HepG2 (cell line): ENCODE measurements around the gene TPM2. TPM values are rescaled to one million over a fixed set of nuclear protein-coding genes. Genes with fewer than 3 reads are reported as not detected.

Experiments
- ATF7 ChIP-seq, 2 experiments: fragments of 450-650 bp in 1 of 2; sonication (generic) in 1 of 2; formaldehyde crosslinking in 1 of 2; IDR thresholded peaks; 2 replicates each; pipeline versions ENCODE4 v1.4.0 to v1.6.1; 2016 to 2020; ENCODE audit warnings: antibody characterized with exemption in 1 of 2, mild to moderate bottlenecking in 1 of 2, missing genetic modification reagents in 1 of 2
- GZF1 ChIP-seq: sonication (generic); formaldehyde crosslinking; IDR thresholded peaks from 2 replicates; pipeline ENCODE4 v1.5.1; 2020; ENCODE audit warnings: mild to moderate bottlenecking, missing genetic modification reagents
- HDAC1 ChIP-seq: sonication (generic); formaldehyde crosslinking; IDR thresholded peaks from 2 replicates; pipeline ENCODE4 v1.5.1; 2020; ENCODE audit warnings: mild to moderate bottlenecking, missing genetic modification reagents
- LCORL ChIP-seq, 2 experiments: fragments of 450-650 bp in 1 of 2; sonication (generic) in 1 of 2; formaldehyde crosslinking in 1 of 2; IDR thresholded peaks; 2 replicates each; pipeline versions ENCODE4 v1.5.0 to v1.6.1; 2017 to 2020; ENCODE audit warnings: antibody characterized with exemption in 1 of 2, missing genetic modification reagents in 1 of 2
- REPIN1 ChIP-seq: sonication (generic); formaldehyde crosslinking; IDR thresholded peaks from 2 replicates; pipeline ENCODE4 v1.8.0; 2022; ENCODE audit warnings: missing genetic modification reagents, low read depth, mild to moderate bottlenecking, borderline replicate concordance
- SCMH1 ChIP-seq: sonication (generic); formaldehyde crosslinking; IDR thresholded peaks from 2 replicates; pipeline ENCODE4 v1.9.0; 2021; ENCODE audit warnings: missing genetic modification reagents, mild to moderate bottlenecking, borderline replicate concordance
- SOX5 ChIP-seq: IDR thresholded peaks from 2 replicates; pipeline ENCODE4 v1.6.1; 2016; ENCODE audit warnings: borderline replicate concordance
- SOX6 ChIP-seq, 2 experiments: fragments of 450-650 bp in 1 of 2; sonication (generic) in 1 of 2; formaldehyde crosslinking in 1 of 2; IDR thresholded peaks; 2 replicates each; pipeline versions ENCODE4 v1.4.0 to v1.6.1; 2017 to 2020; ENCODE audit warnings: antibody characterized with exemption in 1 of 2, mild to moderate bottlenecking in 1 of 2, missing genetic modification reagents in 1 of 2
- ZFP1 ChIP-seq: IDR thresholded peaks from 2 replicates; pipeline ENCODE4 v1.6.1; 2016
- ZNF749 ChIP-seq: sonication (generic); formaldehyde crosslinking; IDR thresholded peaks from 2 replicates; pipeline ENCODE4 v1.8.0; 2022; ENCODE audit warnings: mild to moderate bottlenecking, missing genetic modification reagents, moderate library complexity, borderline replicate concordance
- polyA plus RNA-seq, 8 experiments: library from polyadenylated mRNA; depleted of rRNA in 3 of 8; stranded (reverse) in 7 of 8; unstranded in 1 of 8; fragments of >200 nt; fragmentation: Illumina TruSeq in 4 of 8; extraction: Trizol in 4 of 8; gene quantifications; 2 replicates each; pipeline versions ENCODE4 v1.2.1 to v1.2.3, GENCODE V29; 2011 to 2016; ENCODE audit warnings: low read depth in 4 of 8, missing spikeins in 1 of 8, mixed read lengths in 1 of 8; ENCODE audit not compliant: insufficient read depth in 1 of 8
- total RNA-seq, 5 experiments: library from RNA; depleted of rRNA; stranded (reverse); fragments of >200 nt; fragmentation: Illumina TruSeq; extraction: Trizol; gene quantifications; 2 replicates each; pipeline ENCODE4 v1.2.3, GENCODE V29; 2016; ENCODE audit warnings: low read depth in 1 of 5
- TF ChIP-seq, protein P1 (sequence below): sonication (generic); formaldehyde crosslinking; IDR thresholded peaks from 2 replicates; pipeline ENCODE4 v1.4.0; 2020; ENCODE audit warnings: missing genetic modification reagents
- TF ChIP-seq, protein P2 (sequence below): sonication (generic); formaldehyde crosslinking; conservative IDR thresholded peaks from 2 replicates; pipeline ENCODE4 v1.4.0; 2020; ENCODE audit warnings: mild to moderate bottlenecking, missing genetic modification reagents, moderate library complexity
- TF ChIP-seq, protein P3 (sequence below): sonication (generic); formaldehyde crosslinking; IDR thresholded peaks from 2 replicates; pipeline ENCODE4 v1.8.1; 2023; ENCODE audit warnings: mild to moderate bottlenecking, missing genetic modification reagents
- TF ChIP-seq, protein P4 (sequence below): sonication (generic); formaldehyde crosslinking; IDR thresholded peaks from 2 replicates; pipeline ENCODE4 v1.5.0; 2020; ENCODE audit warnings: missing genetic modification reagents
- TF ChIP-seq, protein P5 (sequence below): sonication (generic); formaldehyde crosslinking; IDR thresholded peaks from 2 replicates; pipeline ENCODE4 v1.5.0; 2020; ENCODE audit warnings: missing genetic modification reagents
- TF ChIP-seq, protein P6 (sequence below): sonication (generic); formaldehyde crosslinking; IDR thresholded peaks from 2 replicates; pipeline ENCODE4 v1.5.0; 2020; ENCODE audit warnings: mild to moderate bottlenecking, missing genetic modification reagents, moderate library complexity

Gene TPM2
- total and polyA plus RNA-seq, 2 of the 13 experiments (the other 11 are each of a cell fraction or from before 2014, with no cell fraction given): 3.1 to 10.7 TPM

DNA sequence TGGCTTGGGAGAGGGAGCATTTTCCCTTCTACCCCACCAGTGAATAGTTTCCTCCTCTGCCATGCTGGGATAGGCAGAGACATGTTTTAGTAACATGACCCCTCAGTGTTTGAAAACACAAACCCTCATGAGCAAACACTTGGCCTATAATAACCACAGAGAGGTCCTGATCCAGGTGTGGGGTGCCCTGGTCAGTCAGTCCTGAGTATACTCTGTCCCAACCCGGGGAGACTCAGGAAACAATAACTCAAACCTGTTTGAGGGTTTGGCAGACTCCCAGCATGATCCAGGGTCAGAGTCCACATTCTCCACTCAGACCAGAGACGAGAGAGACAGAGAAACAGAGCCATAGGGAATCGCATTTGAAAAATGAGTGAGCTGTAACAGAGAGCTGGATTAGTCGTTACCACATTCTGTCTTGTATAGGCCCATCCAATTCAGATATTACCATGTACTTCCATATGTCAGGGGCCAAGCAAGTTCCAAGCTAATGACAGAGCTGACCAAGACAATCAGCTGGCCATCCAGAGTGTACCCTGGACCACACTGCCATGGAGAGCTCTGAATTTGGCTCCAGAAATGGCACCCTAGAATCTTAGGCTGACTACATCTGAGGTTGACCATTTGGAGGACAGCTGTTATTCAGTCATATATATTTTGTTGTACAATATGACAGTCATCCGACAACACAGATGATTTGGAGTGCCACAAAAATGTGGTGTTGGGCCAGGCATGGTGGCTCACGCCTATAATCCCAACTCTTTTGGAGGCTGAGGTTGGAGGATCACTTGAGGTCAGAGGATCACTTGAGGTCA, 20.2 kb downstream of the TPM2 start (continued):
- TF ChIP-seq, protein P1, sequence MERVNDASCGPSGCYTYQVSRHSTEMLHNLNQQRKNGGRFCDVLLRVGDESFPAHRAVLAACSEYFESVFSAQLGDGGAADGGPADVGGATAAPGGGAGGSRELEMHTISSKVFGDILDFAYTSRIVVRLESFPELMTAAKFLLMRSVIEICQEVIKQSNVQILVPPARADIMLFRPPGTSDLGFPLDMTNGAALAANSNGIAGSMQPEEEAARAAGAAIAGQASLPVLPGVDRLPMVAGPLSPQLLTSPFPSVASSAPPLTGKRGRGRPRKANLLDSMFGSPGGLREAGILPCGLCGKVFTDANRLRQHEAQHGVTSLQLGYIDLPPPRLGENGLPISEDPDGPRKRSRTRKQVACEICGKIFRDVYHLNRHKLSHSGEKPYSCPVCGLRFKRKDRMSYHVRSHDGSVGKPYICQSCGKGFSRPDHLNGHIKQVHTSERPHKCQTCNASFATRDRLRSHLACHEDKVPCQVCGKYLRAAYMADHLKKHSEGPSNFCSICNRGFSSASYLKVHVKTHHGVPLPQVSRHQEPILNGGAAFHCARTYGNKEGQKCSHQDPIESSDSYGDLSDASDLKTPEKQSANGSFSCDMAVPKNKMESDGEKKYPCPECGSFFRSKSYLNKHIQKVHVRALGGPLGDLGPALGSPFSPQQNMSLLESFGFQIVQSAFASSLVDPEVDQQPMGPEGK (CRISPR knock-in tag): peak; percentile 42; the same call in 1 of the 2 replicates
- TF ChIP-seq ZNF749 (CRISPR knock-in tag): peak; percentile 53; the same call in 1 of the 2 replicates
- no peak for TF ChIP-seq SCMH1
- peak; percentile 72; the same call in 1 of the 2 replicates for TF ChIP-seq ZFP1
- TF ChIP-seq GZF1 (CRISPR knock-in tag): peak; percentile 99
- TF ChIP-seq ATF7 (IDR thresholded peaks at IDR 0.05): no peak
- no peak for TF ChIP-seq ATF7 (CRISPR knock-in tag; IDR thresholded peaks at IDR 0.05)
- no peak for TF ChIP-seq LCORL (IDR thresholded peaks at IDR 0.05)
- TF ChIP-seq LCORL (CRISPR knock-in tag; IDR thresholded peaks at IDR 0.05): peak; percentile 89
- TF ChIP-seq, protein P2, sequence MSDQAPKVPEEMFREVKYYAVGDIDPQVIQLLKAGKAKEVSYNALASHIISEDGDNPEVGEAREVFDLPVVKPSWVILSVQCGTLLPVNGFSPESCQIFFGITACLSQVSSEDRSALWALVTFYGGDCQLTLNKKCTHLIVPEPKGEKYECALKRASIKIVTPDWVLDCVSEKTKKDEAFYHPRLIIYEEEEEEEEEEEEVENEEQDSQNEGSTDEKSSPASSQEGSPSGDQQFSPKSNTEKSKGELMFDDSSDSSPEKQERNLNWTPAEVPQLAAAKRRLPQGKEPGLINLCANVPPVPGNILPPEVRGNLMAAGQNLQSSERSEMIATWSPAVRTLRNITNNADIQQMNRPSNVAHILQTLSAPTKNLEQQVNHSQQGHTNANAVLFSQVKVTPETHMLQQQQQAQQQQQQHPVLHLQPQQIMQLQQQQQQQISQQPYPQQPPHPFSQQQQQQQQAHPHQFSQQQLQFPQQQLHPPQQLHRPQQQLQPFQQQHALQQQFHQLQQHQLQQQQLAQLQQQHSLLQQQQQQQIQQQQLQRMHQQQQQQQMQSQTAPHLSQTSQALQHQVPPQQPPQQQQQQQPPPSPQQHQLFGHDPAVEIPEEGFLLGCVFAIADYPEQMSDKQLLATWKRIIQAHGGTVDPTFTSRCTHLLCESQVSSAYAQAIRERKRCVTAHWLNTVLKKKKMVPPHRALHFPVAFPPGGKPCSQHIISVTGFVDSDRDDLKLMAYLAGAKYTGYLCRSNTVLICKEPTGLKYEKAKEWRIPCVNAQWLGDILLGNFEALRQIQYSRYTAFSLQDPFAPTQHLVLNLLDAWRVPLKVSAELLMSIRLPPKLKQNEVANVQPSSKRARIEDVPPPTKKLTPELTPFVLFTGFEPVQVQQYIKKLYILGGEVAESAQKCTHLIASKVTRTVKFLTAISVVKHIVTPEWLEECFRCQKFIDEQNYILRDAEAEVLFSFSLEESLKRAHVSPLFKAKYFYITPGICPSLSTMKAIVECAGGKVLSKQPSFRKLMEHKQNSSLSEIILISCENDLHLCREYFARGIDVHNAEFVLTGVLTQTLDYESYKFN (CRISPR knock-in tag): peak; percentile 85
- TF ChIP-seq SOX5 (CRISPR knock-in tag): peak; percentile 82
- TF ChIP-seq, protein P3, sequence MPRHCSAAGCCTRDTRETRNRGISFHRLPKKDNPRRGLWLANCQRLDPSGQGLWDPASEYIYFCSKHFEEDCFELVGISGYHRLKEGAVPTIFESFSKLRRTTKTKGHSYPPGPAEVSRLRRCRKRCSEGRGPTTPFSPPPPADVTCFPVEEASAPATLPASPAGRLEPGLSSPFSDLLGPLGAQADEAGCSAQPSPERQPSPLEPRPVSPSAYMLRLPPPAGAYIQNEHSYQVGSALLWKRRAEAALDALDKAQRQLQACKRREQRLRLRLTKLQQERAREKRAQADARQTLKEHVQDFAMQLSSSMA: no peak
- TF ChIP-seq, protein P4, sequence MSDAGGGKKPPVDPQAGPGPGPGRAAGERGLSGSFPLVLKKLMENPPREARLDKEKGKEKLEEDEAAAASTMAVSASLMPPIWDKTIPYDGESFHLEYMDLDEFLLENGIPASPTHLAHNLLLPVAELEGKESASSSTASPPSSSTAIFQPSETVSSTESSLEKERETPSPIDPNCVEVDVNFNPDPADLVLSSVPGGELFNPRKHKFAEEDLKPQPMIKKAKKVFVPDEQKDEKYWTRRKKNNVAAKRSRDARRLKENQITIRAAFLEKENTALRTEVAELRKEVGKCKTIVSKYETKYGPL: no peak
- TF ChIP-seq, protein P5, sequence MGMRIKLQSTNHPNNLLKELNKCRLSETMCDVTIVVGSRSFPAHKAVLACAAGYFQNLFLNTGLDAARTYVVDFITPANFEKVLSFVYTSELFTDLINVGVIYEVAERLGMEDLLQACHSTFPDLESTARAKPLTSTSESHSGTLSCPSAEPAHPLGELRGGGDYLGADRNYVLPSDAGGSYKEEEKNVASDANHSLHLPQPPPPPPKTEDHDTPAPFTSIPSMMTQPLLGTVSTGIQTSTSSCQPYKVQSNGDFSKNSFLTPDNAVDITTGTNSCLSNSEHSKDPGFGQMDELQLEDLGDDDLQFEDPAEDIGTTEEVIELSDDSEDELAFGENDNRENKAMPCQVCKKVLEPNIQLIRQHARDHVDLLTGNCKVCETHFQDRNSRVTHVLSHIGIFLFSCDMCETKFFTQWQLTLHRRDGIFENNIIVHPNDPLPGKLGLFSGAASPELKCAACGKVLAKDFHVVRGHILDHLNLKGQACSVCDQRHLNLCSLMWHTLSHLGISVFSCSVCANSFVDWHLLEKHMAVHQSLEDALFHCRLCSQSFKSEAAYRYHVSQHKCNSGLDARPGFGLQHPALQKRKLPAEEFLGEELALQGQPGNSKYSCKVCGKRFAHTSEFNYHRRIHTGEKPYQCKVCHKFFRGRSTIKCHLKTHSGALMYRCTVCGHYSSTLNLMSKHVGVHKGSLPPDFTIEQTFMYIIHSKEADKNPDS: no peak
- TF ChIP-seq, protein P6, sequence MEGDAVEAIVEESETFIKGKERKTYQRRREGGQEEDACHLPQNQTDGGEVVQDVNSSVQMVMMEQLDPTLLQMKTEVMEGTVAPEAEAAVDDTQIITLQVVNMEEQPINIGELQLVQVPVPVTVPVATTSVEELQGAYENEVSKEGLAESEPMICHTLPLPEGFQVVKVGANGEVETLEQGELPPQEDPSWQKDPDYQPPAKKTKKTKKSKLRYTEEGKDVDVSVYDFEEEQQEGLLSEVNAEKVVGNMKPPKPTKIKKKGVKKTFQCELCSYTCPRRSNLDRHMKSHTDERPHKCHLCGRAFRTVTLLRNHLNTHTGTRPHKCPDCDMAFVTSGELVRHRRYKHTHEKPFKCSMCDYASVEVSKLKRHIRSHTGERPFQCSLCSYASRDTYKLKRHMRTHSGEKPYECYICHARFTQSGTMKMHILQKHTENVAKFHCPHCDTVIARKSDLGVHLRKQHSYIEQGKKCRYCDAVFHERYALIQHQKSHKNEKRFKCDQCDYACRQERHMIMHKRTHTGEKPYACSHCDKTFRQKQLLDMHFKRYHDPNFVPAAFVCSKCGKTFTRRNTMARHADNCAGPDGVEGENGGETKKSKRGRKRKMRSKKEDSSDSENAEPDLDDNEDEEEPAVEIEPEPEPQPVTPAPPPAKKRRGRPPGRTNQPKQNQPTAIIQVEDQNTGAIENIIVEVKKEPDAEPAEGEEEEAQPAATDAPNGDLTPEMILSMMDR (CRISPR knock-in tag): peak; percentile 12; the same call in 1 of the 2 replicates
- TF ChIP-seq REPIN1: peak; percentile 81; the same call in 1 of the 2 replicates
- peak; percentile 71 for TF ChIP-seq HDAC1 (CRISPR knock-in tag)
- TF ChIP-seq SOX6 (IDR thresholded peaks at IDR 0.05): no peak
- TF ChIP-seq SOX6 (CRISPR knock-in tag; IDR thresholded peaks at IDR 0.05): peak; percentile 89
